Effector memory CD4-positive, alpha-beta T cell (primary cell): ENCODE results near the gene ATF4.
"Not testable (repeated sequence)": the region's sequence is repeated elsewhere in the genome, so short reads cannot be mapped to it uniquely, and the experiment has no call there.

Experiments used
- DNase-seq, 3 donors: peaks; one replicate each; pipeline ENCODE4 v3.0.0-alpha.2; 2020
- H3K27ac ChIP-seq: 2 replicates; pipeline ENCODE4 v1.7.0; 2013; ENCODE audit warnings: mild to moderate bottlenecking, low read length, moderate library complexity; ENCODE audit not compliant: insufficient read depth, poor library complexity, severe bottlenecking
- H3K27me3 ChIP-seq: replicated peaks from 2 replicates; pipeline ENCODE4 v1.7.0; 2013; ENCODE audit warnings: mild to moderate bottlenecking, low read length; ENCODE audit not compliant: insufficient read depth, control insufficient read depth, poor library complexity, severe bottlenecking
- H3K36me3 ChIP-seq: 2 replicates; pipeline ENCODE4 v1.7.0; 2013; ENCODE audit warnings: mild to moderate bottlenecking, low read length, moderate library complexity; ENCODE audit not compliant: control insufficient read depth, insufficient read depth
- H3K4me1 ChIP-seq: 2 replicates; pipeline ENCODE4 v1.7.0; 2013; ENCODE audit warnings: low read length, mild to moderate bottlenecking; ENCODE audit not compliant: control insufficient read depth, insufficient read depth, poor library complexity, severe bottlenecking
- H3K4me3 ChIP-seq: 2 replicates; pipeline ENCODE4 v1.7.0; 2013; ENCODE audit warnings: low read length, low read depth, mild to moderate bottlenecking; ENCODE audit not compliant: insufficient read depth, poor library complexity, severe bottlenecking
- H3K9me3 ChIP-seq: 2 replicates; pipeline ENCODE4 v1.7.0; 2013; ENCODE audit warnings: mild to moderate bottlenecking, low read length, moderate library complexity; ENCODE audit not compliant: control insufficient read depth

The ATF4 gene

DNA sequence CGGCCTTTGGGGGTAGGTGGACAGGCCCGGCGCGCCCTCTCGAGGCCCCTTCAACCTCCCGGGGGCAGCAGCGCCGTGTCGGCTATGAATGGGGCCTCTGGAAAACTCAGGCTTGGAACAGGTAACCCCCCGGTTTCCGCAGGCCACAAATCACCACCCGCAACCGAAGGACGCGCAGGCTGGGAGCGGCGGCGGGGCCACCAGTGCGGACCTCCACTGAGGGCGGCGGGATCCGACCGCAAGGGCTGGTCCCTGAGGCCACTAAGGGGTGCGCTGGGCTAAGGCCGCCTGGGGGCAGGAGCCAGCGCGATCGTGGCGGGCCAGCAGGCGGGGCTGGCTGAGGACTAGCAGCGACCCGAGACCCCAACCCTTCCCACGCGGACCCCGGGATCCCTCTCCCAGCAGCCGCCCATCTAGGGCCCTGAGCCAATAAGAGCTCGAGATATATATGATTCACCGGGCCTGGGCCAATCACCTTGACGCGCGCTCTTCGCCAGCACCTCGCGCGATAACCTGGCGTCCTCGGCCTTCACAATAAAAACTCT is 609 bp upstream of the ATF4 start:
- no peaks in the 10 kb centered on the region for H3K9me3 ChIP-seq
- H3K27ac ChIP-seq, result peak overlapping the region; percentile 93
- H3K4me3 ChIP-seq, result peak overlapping the region; percentile 100
- no peaks in the 10 kb centered on the region for H3K27me3 ChIP-seq
- H3K4me1 ChIP-seq, result peaks cover 40% of the 10 kb centered on the region
- peaks cover 39% of the 10 kb centered on the region for H3K36me3 ChIP-seq
- DNase-seq, result peak in 2 of 3 donors; percentile 93 to 95

DNA sequence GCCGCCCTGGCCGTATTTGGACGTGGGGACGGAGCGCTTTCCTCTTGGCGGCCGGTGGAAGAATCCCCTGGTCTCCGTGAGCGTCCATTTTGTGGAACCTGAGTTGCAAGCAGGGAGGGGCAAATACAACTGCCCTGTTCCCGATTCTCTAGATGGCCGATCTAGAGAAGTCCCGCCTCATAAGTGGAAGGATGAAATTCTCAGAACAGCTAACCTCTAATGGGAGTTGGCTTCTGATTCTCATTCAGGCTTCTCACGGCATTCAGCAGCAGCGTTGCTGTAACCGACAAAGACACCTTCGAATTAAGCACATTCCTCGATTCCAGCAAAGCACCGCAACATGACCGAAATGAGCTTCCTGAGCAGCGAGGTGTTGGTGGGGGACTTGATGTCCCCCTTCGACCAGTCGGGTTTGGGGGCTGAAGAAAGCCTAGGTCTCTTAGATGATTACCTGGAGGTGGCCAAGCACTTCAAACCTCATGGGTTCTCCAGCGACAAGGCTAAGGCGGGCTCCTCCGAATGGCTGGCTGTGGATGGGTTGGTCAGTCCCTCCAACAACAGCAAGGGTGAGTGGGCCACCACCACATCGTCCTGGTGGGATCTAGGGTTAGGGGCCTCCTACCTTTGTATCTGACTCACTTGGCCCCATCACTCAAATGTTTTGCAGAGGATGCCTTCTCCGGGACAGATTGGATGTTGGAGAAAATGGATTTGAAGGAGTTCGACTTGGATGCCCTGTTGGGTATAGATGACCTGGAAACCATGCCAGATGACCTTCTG is 934 bp downstream of the ATF4 start:
- not testable (repeated sequence) for H3K27me3 ChIP-seq, H3K9me3 ChIP-seq
- Histone ChIP-seq H3K36me3 (peaks cover 40% of the 10 kb centered on the region), H3K4me1 (peaks cover 43% of the 10 kb centered on the region), H3K27ac (peak overlapping the region; percentile 93), H3K4me3 (peak overlapping the region; percentile 100)
- peak in 1 of 3 donors; percentile 54 for DNase-seq

DNA sequence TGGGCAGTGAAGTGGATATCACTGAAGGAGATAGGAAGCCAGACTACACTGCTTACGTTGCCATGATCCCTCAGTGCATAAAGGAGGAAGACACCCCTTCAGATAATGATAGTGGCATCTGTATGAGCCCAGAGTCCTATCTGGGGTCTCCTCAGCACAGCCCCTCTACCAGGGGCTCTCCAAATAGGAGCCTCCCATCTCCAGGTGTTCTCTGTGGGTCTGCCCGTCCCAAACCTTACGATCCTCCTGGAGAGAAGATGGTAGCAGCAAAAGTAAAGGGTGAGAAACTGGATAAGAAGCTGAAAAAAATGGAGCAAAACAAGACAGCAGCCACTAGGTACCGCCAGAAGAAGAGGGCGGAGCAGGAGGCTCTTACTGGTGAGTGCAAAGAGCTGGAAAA is 1.7 kb downstream of the ATF4 start:
- Histone ChIP-seq H3K36me3 (peaks cover 36% of the 10 kb centered on the region), H3K4me3 (peak overlapping the region; percentile 100), H3K4me1 (peaks cover 48% of the 10 kb centered on the region)
- DNase-seq, H3K27me3 ChIP-seq, H3K27ac ChIP-seq, H3K9me3 ChIP-seq: not testable (repeated sequence)

- H3K4me3 ChIP-seq, result no peak overlapping the region
- H3K9me3 ChIP-seq, result no peaks in the 10 kb centered on the region
- no peaks in the 10 kb centered on the region for H3K27me3 ChIP-seq
- peaks cover 55% of the 10 kb centered on the region for H3K4me1 ChIP-seq
- peak overlapping the region; percentile 29 for H3K27ac ChIP-seq
- peaks cover 36% of the 10 kb centered on the region for H3K36me3 ChIP-seq
- DNase-seq, result no peak
Observed at GRCh38 chr22:39522567-39523300, 2.4 kb downstream of the ATF4 start.

DNA sequence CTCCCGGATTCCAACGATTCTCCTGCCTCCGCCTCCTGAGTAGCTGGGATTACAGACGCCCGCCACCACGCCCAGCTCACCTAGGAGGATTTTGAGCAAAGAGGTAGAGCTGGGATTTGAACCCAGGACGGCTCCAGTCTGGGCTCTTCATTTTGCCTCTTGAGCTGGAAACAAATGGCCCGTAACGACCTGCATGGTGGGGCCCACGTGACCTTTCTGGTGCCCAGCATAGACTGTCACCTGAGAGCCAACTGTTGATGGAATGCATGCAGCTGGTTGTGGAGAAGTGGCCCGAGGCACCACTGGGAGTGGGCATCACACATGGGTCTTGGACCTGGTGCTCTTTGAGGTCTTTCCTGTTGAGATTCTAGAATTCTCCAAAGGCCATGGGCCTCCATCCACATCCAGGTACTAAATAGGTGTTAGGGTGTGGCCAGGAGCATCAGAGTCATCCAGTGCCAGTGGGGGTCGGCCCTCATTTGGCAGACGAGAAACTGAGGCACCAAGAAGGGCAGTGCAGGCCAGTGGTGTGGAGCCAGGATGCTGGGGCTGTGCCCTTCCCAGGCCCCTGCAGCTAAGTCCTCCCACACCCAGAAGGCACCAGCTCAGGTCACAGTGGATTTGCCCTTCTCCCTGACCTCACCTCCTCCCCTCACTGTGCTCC is 3.9 kb downstream of the ATF4 start:
- no peak overlapping the region for H3K27ac ChIP-seq
- H3K36me3 ChIP-seq, result peaks cover 47% of the 10 kb centered on the region
- H3K27me3 ChIP-seq, result no peaks in the 10 kb centered on the region
- peaks cover 65% of the 10 kb centered on the region for H3K4me1 ChIP-seq
- no peak overlapping the region for H3K4me3 ChIP-seq
- no peaks in the 10 kb centered on the region for H3K9me3 ChIP-seq
- DNase-seq, result no peak

DNA sequence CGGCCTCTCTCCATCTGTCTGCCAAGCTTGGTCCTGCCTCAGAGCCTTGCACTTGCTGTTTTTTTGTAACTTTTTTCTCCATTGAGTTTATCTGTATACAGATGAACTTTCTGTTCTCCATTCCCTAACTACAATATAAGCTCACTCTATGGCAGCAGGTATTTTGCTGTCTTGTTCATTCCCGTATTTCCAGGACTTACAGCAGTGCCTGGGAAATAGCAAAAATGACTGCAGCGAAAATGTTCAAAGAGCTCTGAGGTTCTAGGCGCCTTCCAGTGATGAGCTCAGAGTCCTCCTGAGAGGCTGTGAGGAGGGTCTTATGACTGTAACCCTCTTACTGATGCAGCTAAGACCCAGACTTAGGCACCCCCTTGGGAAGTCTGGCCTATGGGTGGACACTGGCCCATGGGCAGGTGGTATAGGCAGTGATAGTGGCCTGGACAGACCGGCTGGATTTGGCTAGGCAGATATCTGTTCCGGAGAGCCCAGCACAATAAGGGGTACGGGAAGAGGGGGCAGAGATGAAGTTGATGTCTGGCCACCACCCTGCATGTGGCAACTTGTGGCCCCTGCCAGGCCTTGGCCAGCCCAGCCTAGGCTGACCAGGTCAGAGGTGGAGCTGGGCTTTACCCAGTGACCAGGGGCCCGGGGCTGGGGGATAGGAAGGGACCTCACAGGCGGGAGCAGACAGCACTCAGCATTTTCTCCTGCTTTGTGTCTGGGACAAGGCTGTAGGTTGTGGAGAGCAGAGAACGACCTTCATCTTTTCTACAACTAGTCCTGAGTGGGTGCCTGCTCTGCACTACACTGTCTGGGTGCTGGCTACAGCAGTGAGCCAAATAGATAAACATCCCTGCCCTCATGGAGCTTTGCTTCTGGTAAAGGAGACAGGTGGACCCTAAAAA is 4.6 kb downstream of the ATF4 start:
- Histone ChIP-seq H3K27me3 (no peaks in the 10 kb centered on the region), H3K4me1 (peaks cover 67% of the 10 kb centered on the region), H3K9me3 (no peaks in the 10 kb centered on the region), H3K27ac (no peak overlapping the region), H3K4me3 (no peak overlapping the region), H3K36me3 (peaks cover 55% of the 10 kb centered on the region)
- no peak for DNase-seq

DNA sequence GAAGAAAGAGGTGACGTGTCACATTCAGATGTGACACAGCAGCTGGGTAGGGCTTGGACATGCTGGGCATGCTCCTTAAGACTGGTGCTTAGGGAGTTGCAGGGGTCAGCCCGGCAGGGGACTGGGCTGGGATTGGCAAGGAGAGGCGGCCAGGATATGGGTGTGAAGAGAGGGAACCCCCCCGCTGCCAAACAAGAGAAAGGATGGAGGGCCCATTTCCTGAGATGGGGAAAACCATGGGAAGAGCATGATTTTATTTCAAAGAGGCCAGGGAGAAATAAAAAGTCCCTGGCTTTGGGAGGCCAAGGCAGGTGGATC is 5.3 kb downstream of the ATF4 start:
- Histone ChIP-seq H3K27me3 (no peaks in the 10 kb centered on the region), H3K9me3 (no peaks in the 10 kb centered on the region), H3K4me3 (no peak overlapping the region), H3K36me3 (peaks cover 54% of the 10 kb centered on the region), H3K4me1 (peaks cover 73% of the 10 kb centered on the region), H3K27ac (no peak overlapping the region)
- DNase-seq, result no peak

GRCh38 chr22:39526736-39527171 is 6.4 kb downstream of the ATF4 start:
- Histone ChIP-seq H3K4me3 (no peak overlapping the region), H3K36me3 (peaks cover 47% of the 10 kb centered on the region), H3K9me3 (no peaks in the 10 kb centered on the region), H3K4me1 (peaks cover 78% of the 10 kb centered on the region), H3K27me3 (no peaks in the 10 kb centered on the region), H3K27ac (peak overlapping the region; percentile 51)
- DNase-seq, result peak in 2 of 3 donors; percentile 29 to 37

- peaks cover 77% of the 10 kb centered on the region for H3K4me1 ChIP-seq
- no peaks in the 10 kb centered on the region for H3K9me3 ChIP-seq
- H3K27me3 ChIP-seq, result no peaks in the 10 kb centered on the region
- peaks cover 44% of the 10 kb centered on the region for H3K36me3 ChIP-seq
- H3K4me3 ChIP-seq, result no peak overlapping the region
- DNase-seq, result no peak
- peak overlapping the region; percentile 51 for H3K27ac ChIP-seq
Observed at GRCh38 chr22:39527481-39527961, 7.2 kb downstream of the ATF4 start.
